Heart right ventricle (tissue), 16 donors: ENCODE measurements around the gene GCH1. TPM values are rescaled to one million over a fixed set of nuclear protein-coding genes. Genes with fewer than 3 reads are reported as not detected.

ENCODE experiments used
- ATAC-seq, 8 donors: fragments of 200-7000 bp; cut with Tn5 transposase; one replicate each; pipeline ENCODE4 v1.9.1; 2020; ENCODE audit warnings: mild to moderate bottlenecking in 8 of 8, moderate library complexity in 8 of 8, moderate number of reproducible peaks in 1 of 8
- DNase-seq, 2 donors: peaks; one replicate each; pipeline ENCODE4 v3.0.0-alpha.2; 2020
- H3K27ac ChIP-seq, 10 donors: fragments of 200-600 bp; sonication (generic) in 2 of 10; one replicate each; pipeline versions ENCODE4 v1.5.0 to v1.8.0; 2020 to 2022; ENCODE audit warnings: mild to moderate bottlenecking in 3 of 10
- H3K27me3 ChIP-seq, 7 donors: fragments of 200-600 bp; one replicate each; pipeline ENCODE4 v1.8.0; 2021 to 2022; ENCODE audit warnings: mild to moderate bottlenecking in 2 of 7
- H3K36me3 ChIP-seq, 9 donors: fragments of 200-600 bp; sonication (generic) in 1 of 9; one replicate each; pipeline versions ENCODE4 v1.5.0 to v1.8.0; 2020 to 2022; ENCODE audit warnings: mild to moderate bottlenecking in 2 of 9
- H3K4me1 ChIP-seq, 9 donors: fragments of 200-600 bp; sonication (generic) in 1 of 9; one replicate each; pipeline versions ENCODE4 v1.5.0 to v1.8.0; 2020 to 2022; ENCODE audit warnings: mild to moderate bottlenecking in 4 of 9
- H3K4me3 ChIP-seq, 10 donors: fragments of 200-600 bp; sonication (generic) in 2 of 10; one replicate each; pipeline versions ENCODE4 v1.5.0 to v1.8.0; 2020 to 2022; ENCODE audit warnings: mild to moderate bottlenecking in 7 of 10, moderate library complexity in 2 of 10
- H3K9me3 ChIP-seq, 11 donors: fragments of 200-600 bp in 10 of 11; sonication (generic) in 2 of 11; one replicate each; pipeline versions ENCODE4 v1.5.0 to v1.8.0; 2013 to 2022; ENCODE audit warnings: mild to moderate bottlenecking in 2 of 11, control low read depth in 1 of 11, moderate library complexity in 1 of 11
- CTCF ChIP-seq, 9 donors: fragments of 200-600 bp; sonication (generic) in 2 of 9; IDR thresholded peaks; one replicate each; pipeline versions ENCODE4 v1.5.0 to v1.8.0; 2021 to 2022; ENCODE audit warnings: antibody characterized with exemption in 9 of 9, mild to moderate bottlenecking in 5 of 9, moderate library complexity in 1 of 9
- WGBS, 2 donors: extraction: QIAGEN DNeasy Blood & Tissue Kit; methylation state at CpG; one replicate each; pipeline ENCODE4 v1.1.7; 2013; ENCODE audit warnings: inconsistent platforms in 1 of 2; 5-methylcytosine and 5-hydroxymethylcytosine counted together
- intact Hi-C, 10 donors: fragments of 100-400 bp; cut with DNase I; formaldehyde crosslinking; loops; one replicate each; pipeline versions ENCODE4 v1.11.1 to v1.14.2; 2022
- polyA plus RNA-seq, 2 donors: library from polyadenylated mRNA; stranded (reverse); fragments of 200-250 nt; gene quantifications; one replicate each; pipeline ENCODE4 v1.2.3, GENCODE V29; 2013
- total RNA-seq, 10 donors: library from RNA; stranded (reverse); fragmentation: NEBNext Ultra II Directional in 3 of 10; extraction: Animal tissue kit (Norgen Biotek cat#: 25700) in 3 of 10; gene quantifications; one replicate each; pipeline versions ENCODE4 v1.2.1 to v1.2.4, GENCODE V29; 2021 to 2023
- donor health status: Arrhythmogenic right ventricular cardiomyopathy.
- donor health status: ischemic (EF 13 %, LVEDD 7.1; RV severe dilation, severe dysfunction).
- donor health status: healthy with polysubstance abuse.
- donor health status: DM: no; HTN: yes; CAD: no.
- donor health status: DM: no; HTN: no; CAD: no.
- donor health status: ischemic (EF 25% LVEDD 6.9; RV normal size, moderate dysfunction).
- donor health status: ischemic (EF 25% LVEDD 5.7; RV mildly dilated, moderate dysfunction).
- donor health status: healthy.
- donor health status: DM: yes; HTN: yes; CAD: no.
- donor health status: Ischemic cardiomyopathy.
- donor health status: ischemic (EF 35%, LVEDD 5.7; RV mildly dilated, moderate dysfunction).
- donor health status: nonischemic (EF 11% LVEDD 7.7; RV severe dilation, severe dysfunction).
- donor health status: DM: yes; HTN: yes; CAD: no.
- donor health status: PGD.
- donor health status: ischemic (EF 29% LVEDD 5.4; RV normal size, mild dysfunction).
- donor health status: nonischemic (EF 23%, LVEDD 6.1; RV moderate dilation, normal function).

GCH1 gene
- total and polyA plus RNA-seq, 12 donors: 1.0 to 11.0 (median 2.7) TPM

- Histone ChIP-seq H3K27ac (no peak overlapping the region), H3K4me1 (no peaks in the 10 kb centered on the region), H3K9me3 (no peaks in the 10 kb centered on the region), H3K36me3 (no peaks in the 10 kb centered on the region), H3K27me3 (no peaks in the 10 kb centered on the region), H3K4me3 (no peak overlapping the region)
- ATAC-seq: no peak
- TF ChIP-seq CTCF (IDR thresholded peaks at IDR 0.05): no peak
- 90 to 96% methylated on average over 2 of the region's 2 CpGs for WGBS, 2 donors
- intact Hi-C loops: no loop called here
- DNase-seq: no peak
These were observed 89.5 kb downstream of the GCH1 start for GRCh38 chr14:54813081-54813480.

- WGBS, 2 donors: 55 to 66% methylated on average over 6 of the region's 6 CpGs
- DNase-seq (no peak), ATAC-seq (no peak)
- H3K4me1 ChIP-seq: no peaks in the 10 kb centered on the region
- no peaks in the 10 kb centered on the region for H3K9me3 ChIP-seq
- no peaks in the 10 kb centered on the region for H3K27me3 ChIP-seq
- H3K4me3 ChIP-seq: no peak overlapping the region
- H3K36me3 ChIP-seq: no peaks in the 10 kb centered on the region
- TF ChIP-seq CTCF (IDR thresholded peaks at IDR 0.05): no peak
- no peak overlapping the region for H3K27ac ChIP-seq
- intact Hi-C loops: no loop called here
These were observed 90.0 kb downstream of the GCH1 start for GRCh38 chr14:54812617-54813016.

GRCh38 chr14:54809767-54810166 is 92.9 kb downstream of the GCH1 start:
- Histone ChIP-seq H3K4me3 (no peak overlapping the region), H3K36me3 (no peaks in the 10 kb centered on the region), H3K27me3 (no peaks in the 10 kb centered on the region), H3K27ac (no peak overlapping the region), H3K9me3 (no peaks in the 10 kb centered on the region), H3K4me1 (peaks cover 0 to 11% (median 9%) of the 10 kb centered on the region in 9 donors)
- no peak for TF ChIP-seq CTCF (IDR thresholded peaks at IDR 0.05)
- DNase-seq: no peak
- ATAC-seq: no peak
- 91% methylated on average over 8 of the region's 8 CpGs for WGBS, 2 donors
- intact Hi-C loops: loop anchor here in 4 of 10 donors (5.0 to 10.0 kb wide), 5 partner anchors 83 to 247 kb away; partner anchors contain the start of gene SAMD4A (in 2 of the 4)

GRCh38 chr14:54808326-54809161 is 94.1 kb downstream of the GCH1 start:
- Histone ChIP-seq H3K9me3 (no peaks in the 10 kb centered on the region), H3K4me1 (peaks cover 0 to 11% (median 9%) of the 10 kb centered on the region in 9 donors), H3K27ac (no peak overlapping the region), H3K27me3 (no peaks in the 10 kb centered on the region), H3K36me3 (no peaks in the 10 kb centered on the region), H3K4me3 (no peak overlapping the region)
- intact Hi-C loops: loop anchor here in 4 of 10 donors (5.0 to 10.0 kb wide), 5 partner anchors 84 to 246 kb away; partner anchors contain the start of gene SAMD4A (in 2 of the 4)
- no peak for DNase-seq
- WGBS, 2 donors: 68 to 74% methylated on average over 8 of the region's 8 CpGs
- ATAC-seq: no peak
- TF ChIP-seq CTCF (IDR thresholded peaks at IDR 0.05): no peak
